ENCODE measurements around the gene ASPSCR1. TPM values are rescaled to one million over a fixed set of nuclear protein-coding genes. Genes with fewer than 3 reads are reported as not detected.
"Not testable (repeated sequence)": the region's sequence is repeated elsewhere in the genome, so short reads cannot be mapped to it uniquely, and the experiment has no call there.

ASPSCR1 gene
- total and polyA plus RNA-seq, 2 of the 13 experiments (the other 11 are each of a cell fraction or from before 2014, with no cell fraction given), result 274 to 314 TPM

- H3K27ac ChIP-seq (ENCODE audit: extremely low read length, insufficient read depth, low read length), result peak overlapping the region; percentile 22
- WGBS (ENCODE audit: low lambda C conversion rate), result 96% methylated on average over 16 of the region's 16 CpGs
- in situ Hi-C loops (cut with HindIII; ENCODE audit: extremely low pct_ligation_motif_present, low pct_unique_long_range_greater_than_20kb), result loop anchor here (5.0 kb wide), 1 partner anchor 118 kb away; no protein-coding TSS in a partner anchor
- DNase-seq (ENCODE audit: low spot score); H3K9ac ChIP-seq (ENCODE audit: insufficient read depth, low read depth, low read length); H3K4me2 ChIP-seq (ENCODE audit: low read depth, low read length); H3K4me3 ChIP-seq (replicated peaks in 1 of 3; ENCODE audit: insufficient read depth in 1 of 3, low read depth in 2 of 3, low read length in 3 of 3); H3K9me3 ChIP-seq (ENCODE audit: low read length); ATAC-seq; CTCF ChIA-PET (ENCODE audit: low intra/inter-chr PET ratio, low total read pairs); FAIRE-seq; H2AFZ ChIP-seq (ENCODE audit: low read length); BruUV-seq (replicated peaks); H3K27me3 ChIP-seq (ENCODE audit: control insufficient read depth in 1 of 2, insufficient read depth in 2 of 2, low read length in 2 of 2): not testable (repeated sequence)
- peaks cover 20% of the 10 kb centered on the region for H4K20me1 ChIP-seq (ENCODE audit: insufficient read depth, low read length)
- peaks cover 13% of the 10 kb centered on the region for H3K79me2 ChIP-seq (ENCODE audit: insufficient read depth, low read length)
- intact Hi-C loops (cut with micrococcal nuclease; ENCODE audit: unreplicated experiment), result loop anchor here (5.0 kb wide), 1 partner anchor 113 kb away; no protein-coding TSS in a partner anchor
- peaks cover 68% of the 10 kb centered on the region for H3K4me1 ChIP-seq (ENCODE audit: insufficient read depth, low read length)
- peaks cover 4 to 12% of the 10 kb centered on the region in 2 experiments for H3K36me3 ChIP-seq (replicated peaks in 1 of 2; ENCODE audit: control insufficient read depth in 1 of 2, insufficient read depth in 2 of 2, low read length in 2 of 2)
- POLR2A ChIA-PET, result interaction anchor here (1.0 to 1.9 kb wide), 4 partner anchors 16 to 64 kb away, joined by 3 to 37 read pairs (median 6); partner anchors contain the start of genes CENPX and LRRC45
Observed at GRCh38 chr17:82038796-82039409, 61.5 kb downstream of the ASPSCR1 start.

- no peak for FAIRE-seq
- peaks cover 20% of the 10 kb centered on the region for H4K20me1 ChIP-seq (ENCODE audit: insufficient read depth, low read length)
- WGBS (ENCODE audit: low lambda C conversion rate), result 25% methylated on average over 7 of the region's 8 CpGs
- CTCF ChIA-PET (ENCODE audit: low intra/inter-chr PET ratio, low total read pairs), result no interaction called here
- peaks cover 4 to 12% of the 10 kb centered on the region in 2 experiments for H3K36me3 ChIP-seq (replicated peaks in 1 of 2; ENCODE audit: control insufficient read depth in 1 of 2, insufficient read depth in 2 of 2, low read length in 2 of 2)
- H3K4me3 ChIP-seq (replicated peaks in 1 of 3; ENCODE audit: insufficient read depth in 1 of 3, low read depth in 2 of 3, low read length in 3 of 3), result peak overlapping the region in 1 of 3 experiments; percentile 19; a peak in 1 of 6 replicates
- POLR2A ChIA-PET, result interaction anchor here (1.0 to 1.7 kb wide), 2 partner anchors 17 kb away, joined by 3 to 5 read pairs; partner anchors contain the start of genes CENPX and LRRC45
- DNase-seq (ENCODE audit: low spot score), result peak; percentile 57
- H3K79me2 ChIP-seq (ENCODE audit: insufficient read depth, low read length), result peaks cover 13% of the 10 kb centered on the region
- peak overlapping the region; percentile 31; the same call in 1 of the 2 replicates for H3K9ac ChIP-seq (ENCODE audit: insufficient read depth, low read depth, low read length)
- in situ Hi-C loops (cut with HindIII; ENCODE audit: extremely low pct_ligation_motif_present, low pct_unique_long_range_greater_than_20kb), result loop anchor here (5.0 kb wide), 1 partner anchor 118 kb away; no protein-coding TSS in a partner anchor
- no peak overlapping the region for H2AFZ ChIP-seq (ENCODE audit: low read length)
- H3K27me3 ChIP-seq (ENCODE audit: control insufficient read depth in 1 of 2, insufficient read depth in 2 of 2, low read length in 2 of 2), result no peaks in the 10 kb centered on the region
- H3K27ac ChIP-seq (ENCODE audit: extremely low read length, insufficient read depth, low read length), result peak overlapping the region; percentile 22
- ATAC-seq, result peak; percentile 8
- H3K4me1 ChIP-seq (ENCODE audit: insufficient read depth, low read length), result peaks cover 68% of the 10 kb centered on the region
- intact Hi-C loops (cut with micrococcal nuclease; ENCODE audit: unreplicated experiment), result loop anchor here (5.0 kb wide), 1 partner anchor 113 kb away; no protein-coding TSS in a partner anchor
- no peaks in the 10 kb centered on the region for H3K9me3 ChIP-seq (ENCODE audit: low read length)
- H3K4me2 ChIP-seq (ENCODE audit: low read depth, low read length), result peak overlapping the region; percentile 45
- BruUV-seq (replicated peaks), result no TSS peak
- no peak for TF ChIP-seq KMT2B (CRISPR knock-in tag; IDR thresholded peaks at IDR 0.05)
- TF ChIP-seq THRA (CRISPR knock-in tag; IDR thresholded peaks at IDR 0.05; ENCODE audit: borderline replicate concordance), result peak; percentile 48; the same call in 1 of the 2 replicates
- TF ChIP-seq ZNF501 (CRISPR knock-in tag; IDR thresholded peaks at IDR 0.05), result 0 out of 2 replicates have a peak, but pooled peaks have one; percentile 26
- TF ChIP-seq NFIB (CRISPR knock-in tag; IDR thresholded peaks at IDR 0.05; ENCODE audit: borderline replicate concordance), result no peak
- TF ChIP-seq TAF1 (CRISPR knock-in tag; IDR thresholded peaks at IDR 0.05), result no peak
- TF ChIP-seq ZNF549 (CRISPR knock-in tag; IDR thresholded peaks at IDR 0.05), result no peak
- TF ChIP-seq ZNF143 (CRISPR knock-in tag; IDR thresholded peaks at IDR 0.05), result no peak
- no peak for TF ChIP-seq BCLAF1 (IDR thresholded peaks at IDR 0.05)
- TF ChIP-seq NBN (conservative IDR thresholded peaks at IDR 0.05), result no peak
- no peak for TF ChIP-seq SMAD9 (CRISPR knock-in tag; IDR thresholded peaks at IDR 0.05)
Observed at GRCh38 chr17:82039695-82040299, 62.4 kb downstream of the ASPSCR1 start.
